SU-DHL-6 (cell line): ENCODE results near the gene PRR18.
A peak's percentile ranks its signal among the peaks of the same experiment; 100 is the strongest.

Source experiments
- H2AFZ ChIP-seq: fragments of 200-600 bp; sonication (generic); 2 replicates; pipeline ENCODE4 v1.6.1; 2014; ENCODE audit warnings: low read depth, mild to moderate bottlenecking, moderate library complexity, mixed read lengths, antibody characterized with exemption, low read length; ENCODE audit not compliant: severe bottlenecking
- H3F3A ChIP-seq: fragments of 200-600 bp; shearing (Covaris generic); 2 replicates; pipeline ENCODE4 v1.6.0; 2016; ENCODE audit warnings: antibody characterized with exemption, mild to moderate bottlenecking; ENCODE audit not compliant: insufficient read depth
- H3K27ac ChIP-seq: fragments of 200-600 bp; sonication (generic); 2 replicates; pipeline ENCODE4 v1.5.1; 2016; ENCODE audit warnings: low read depth, mild to moderate bottlenecking, low read length, moderate library complexity, mixed read lengths
- H3K27me3 ChIP-seq: fragments of 200-600 bp; sonication (generic), shearing (Covaris generic); 2 replicates; pipeline ENCODE4 v1.6.0; 2014; ENCODE audit warnings: mild to moderate bottlenecking, low read length
- H3K36me3 ChIP-seq: fragments of 200-600 bp; sonication (generic); 2 replicates; pipeline ENCODE4 v1.6.1; 2014; ENCODE audit warnings: mild to moderate bottlenecking, low read length, mixed read lengths
- H3K4me2 ChIP-seq: fragments of 300-600, 200-600 bp; shearing (Covaris generic), sonication (generic); 2 replicates; pipeline ENCODE4 v1.6.0; 2014; ENCODE audit warnings: low read length, low read depth, mild to moderate bottlenecking; ENCODE audit not compliant: poor library complexity, severe bottlenecking
- H3K4me3 ChIP-seq: fragments of 200-600 bp; sonication (generic); 2 replicates; pipeline ENCODE4 v1.5.1; 2014; ENCODE audit warnings: antibody characterized with exemption, low read length, mild to moderate bottlenecking, mixed read lengths; ENCODE audit not compliant: insufficient read depth, poor library complexity, severe bottlenecking
- H3K79me2 ChIP-seq: fragments of 200-600 bp; sonication (generic); 2 replicates; pipeline ENCODE4 v1.6.1; 2014; ENCODE audit warnings: mild to moderate bottlenecking, low read length, moderate library complexity; ENCODE audit not compliant: insufficient read depth
- H3K9ac ChIP-seq: fragments of 200-600 bp; sonication (generic); 2 replicates; pipeline ENCODE4 v1.7.0; 2014; ENCODE audit warnings: mild to moderate bottlenecking, low read length
- H3K9me2 ChIP-seq: fragments of 200-600 bp; sonication (generic); replicated peaks from 2 replicates; pipeline ENCODE4 v1.6.1; 2014; ENCODE audit warnings: low read length; ENCODE audit not compliant: insufficient read depth
- H3K9me3 ChIP-seq: fragments of 200-600 bp; sonication (generic); 2 replicates; pipeline ENCODE4 v1.6.1; 2014; ENCODE audit warnings: low read length, mixed read lengths; ENCODE audit not compliant: insufficient read depth
- H4K20me1 ChIP-seq: fragments of 200-600 bp; sonication (generic); 2 replicates; pipeline ENCODE4 v1.6.1; 2014; ENCODE audit warnings: low read depth, mild to moderate bottlenecking, antibody characterized with exemption, low read length, moderate library complexity, mixed read lengths
- EZH2phosphoT487 ChIP-seq: fragments of 200-600 bp; sonication (generic), shearing (Covaris generic); conservative IDR thresholded peaks from 2 replicates; pipeline ENCODE4 v1.6.1; 2018; ENCODE audit warnings: mild to moderate bottlenecking, antibody characterized with exemption, low read length, moderate library complexity, mixed read lengths
- TF ChIP-seq, protein P1 (sequence below): fragments of 200-600 bp; sonication (generic); IDR thresholded peaks from one replicate; pipeline ENCODE4 v1.5.1; 2017; ENCODE audit warnings: antibody characterized with exemption, mild to moderate bottlenecking, low read length, moderate library complexity; ENCODE audit not compliant: insufficient read depth, poor library complexity, severe bottlenecking

The PRR18 gene

DNA sequence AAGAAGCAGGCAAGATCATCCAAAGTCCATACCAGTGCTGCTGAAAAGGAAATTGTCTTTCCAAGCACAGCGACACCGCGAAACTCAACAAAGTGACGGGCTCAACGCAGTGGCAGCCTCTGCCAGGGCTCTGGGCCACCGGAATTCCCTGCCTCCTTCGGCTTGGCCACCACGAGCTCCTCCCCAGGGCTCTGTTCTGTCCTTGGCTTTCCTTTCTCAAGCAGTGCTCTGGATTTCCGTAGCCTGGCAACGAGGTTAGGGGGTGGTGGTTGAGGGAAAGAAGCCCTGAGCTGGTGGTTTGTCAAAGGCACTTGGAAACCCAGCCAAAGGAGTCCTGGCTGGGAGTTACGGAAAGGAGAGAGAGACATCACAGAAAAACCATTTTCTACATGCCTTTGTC lies 31.2 kb downstream of the PRR18 start:
- Histone ChIP-seq H3K4me3 (no peak overlapping the region), H3K27me3 (no peaks in the 10 kb centered on the region), H3F3A (no peaks in the 10 kb centered on the region), H3K27ac (no peak overlapping the region), H2AFZ (no peak overlapping the region), H3K9me2 (no peaks in the 10 kb centered on the region), H3K9me3 (no peaks in the 10 kb centered on the region), H3K36me3 (no peaks in the 10 kb centered on the region), H3K9ac (no peak overlapping the region), H4K20me1 (no peaks in the 10 kb centered on the region), H3K4me2 (no peak overlapping the region), H3K79me2 (no peaks in the 10 kb centered on the region)
- TF ChIP-seq EZH2phosphoT487, result no peak
- TF ChIP-seq, protein P1, sequence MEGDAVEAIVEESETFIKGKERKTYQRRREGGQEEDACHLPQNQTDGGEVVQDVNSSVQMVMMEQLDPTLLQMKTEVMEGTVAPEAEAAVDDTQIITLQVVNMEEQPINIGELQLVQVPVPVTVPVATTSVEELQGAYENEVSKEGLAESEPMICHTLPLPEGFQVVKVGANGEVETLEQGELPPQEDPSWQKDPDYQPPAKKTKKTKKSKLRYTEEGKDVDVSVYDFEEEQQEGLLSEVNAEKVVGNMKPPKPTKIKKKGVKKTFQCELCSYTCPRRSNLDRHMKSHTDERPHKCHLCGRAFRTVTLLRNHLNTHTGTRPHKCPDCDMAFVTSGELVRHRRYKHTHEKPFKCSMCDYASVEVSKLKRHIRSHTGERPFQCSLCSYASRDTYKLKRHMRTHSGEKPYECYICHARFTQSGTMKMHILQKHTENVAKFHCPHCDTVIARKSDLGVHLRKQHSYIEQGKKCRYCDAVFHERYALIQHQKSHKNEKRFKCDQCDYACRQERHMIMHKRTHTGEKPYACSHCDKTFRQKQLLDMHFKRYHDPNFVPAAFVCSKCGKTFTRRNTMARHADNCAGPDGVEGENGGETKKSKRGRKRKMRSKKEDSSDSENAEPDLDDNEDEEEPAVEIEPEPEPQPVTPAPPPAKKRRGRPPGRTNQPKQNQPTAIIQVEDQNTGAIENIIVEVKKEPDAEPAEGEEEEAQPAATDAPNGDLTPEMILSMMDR, result no peak

DNA sequence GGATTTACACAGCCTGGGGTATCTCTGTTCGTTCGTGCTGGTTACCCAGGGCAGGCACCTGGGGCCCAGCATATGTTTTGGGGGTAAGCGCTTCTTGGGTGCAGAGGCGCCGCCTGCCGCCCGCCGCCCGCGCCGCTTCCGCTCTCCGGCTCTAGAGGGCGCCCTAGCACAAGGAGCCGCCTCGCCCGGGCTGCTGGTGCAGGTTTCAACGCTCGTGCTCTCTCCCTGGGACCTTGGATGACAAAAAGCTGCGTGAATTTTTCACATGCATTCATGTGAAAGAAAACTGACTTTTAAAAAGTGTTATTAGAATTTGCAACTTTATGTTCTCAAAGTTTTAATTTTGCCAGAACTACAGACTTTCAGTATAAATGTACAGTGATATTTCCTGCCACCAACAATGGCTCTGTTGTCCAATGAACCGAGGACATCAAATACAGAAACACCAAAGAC lies 32.5 kb downstream of the PRR18 start:
- H3K4me2 ChIP-seq, result no peak overlapping the region

DNA sequence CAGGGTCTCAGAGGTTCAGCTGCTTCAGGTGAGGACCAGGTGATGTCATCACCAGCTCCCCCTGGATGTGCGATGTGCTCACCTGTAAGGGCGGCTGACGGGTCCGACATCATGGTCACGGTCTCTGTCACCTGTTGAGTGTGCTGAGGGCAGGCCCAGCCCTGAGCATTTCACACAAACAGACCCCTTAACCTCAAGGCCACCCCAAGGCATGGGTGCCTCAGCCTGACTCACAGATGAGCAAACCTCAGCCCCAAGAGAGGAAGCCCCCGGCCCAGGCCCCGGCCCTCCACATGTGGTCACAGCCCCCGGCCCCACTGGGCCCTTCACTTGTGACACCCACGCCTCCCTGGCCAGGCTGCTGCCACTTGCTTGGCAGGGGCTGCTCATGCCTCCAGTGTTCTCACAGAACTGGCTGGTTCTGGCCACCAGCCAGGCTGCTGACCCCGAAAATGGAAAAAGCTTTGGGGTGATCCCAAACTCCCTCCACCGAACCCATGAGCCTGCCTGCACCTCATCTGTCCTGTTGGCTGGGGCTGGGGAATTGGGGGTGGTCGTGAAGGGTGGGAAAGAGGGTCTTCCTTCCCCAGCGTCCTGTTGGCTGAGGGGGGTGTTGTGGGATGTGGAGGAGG lies 33.3 kb downstream of the PRR18 start:
- Histone ChIP-seq H3K9me3 (no peaks in the 10 kb centered on the region), H3K9ac (no peak overlapping the region), H2AFZ (no peak overlapping the region), H3K79me2 (no peaks in the 10 kb centered on the region), H4K20me1 (no peaks in the 10 kb centered on the region), H3K27me3 (no peaks in the 10 kb centered on the region), H3K9me2 (no peaks in the 10 kb centered on the region), H3F3A (no peaks in the 10 kb centered on the region), H3K4me2 (no peak overlapping the region), H3K4me3 (no peak overlapping the region), H3K27ac (no peak overlapping the region), H3K36me3 (no peaks in the 10 kb centered on the region)
- TF ChIP-seq, protein P1, result no peak
- no peak for TF ChIP-seq EZH2phosphoT487

More for the DNA sequence above, 32.5 kb downstream of the PRR18 start:
- Histone ChIP-seq H3K9me2 (no peaks in the 10 kb centered on the region), H3F3A (no peaks in the 10 kb centered on the region), H3K4me3 (no peak overlapping the region), H3K9ac (no peak overlapping the region), H3K27ac (no peak overlapping the region), H2AFZ (no peak overlapping the region), H4K20me1 (no peaks in the 10 kb centered on the region), H3K27me3 (no peaks in the 10 kb centered on the region), H3K9me3 (no peaks in the 10 kb centered on the region), H3K79me2 (no peaks in the 10 kb centered on the region), H3K36me3 (no peaks in the 10 kb centered on the region)
- TF ChIP-seq, protein P1, result peak; percentile 94
- TF ChIP-seq EZH2phosphoT487, result no peak
